ENCODE data around the gene ANKRD40.

The ANKRD40 gene

DNA sequence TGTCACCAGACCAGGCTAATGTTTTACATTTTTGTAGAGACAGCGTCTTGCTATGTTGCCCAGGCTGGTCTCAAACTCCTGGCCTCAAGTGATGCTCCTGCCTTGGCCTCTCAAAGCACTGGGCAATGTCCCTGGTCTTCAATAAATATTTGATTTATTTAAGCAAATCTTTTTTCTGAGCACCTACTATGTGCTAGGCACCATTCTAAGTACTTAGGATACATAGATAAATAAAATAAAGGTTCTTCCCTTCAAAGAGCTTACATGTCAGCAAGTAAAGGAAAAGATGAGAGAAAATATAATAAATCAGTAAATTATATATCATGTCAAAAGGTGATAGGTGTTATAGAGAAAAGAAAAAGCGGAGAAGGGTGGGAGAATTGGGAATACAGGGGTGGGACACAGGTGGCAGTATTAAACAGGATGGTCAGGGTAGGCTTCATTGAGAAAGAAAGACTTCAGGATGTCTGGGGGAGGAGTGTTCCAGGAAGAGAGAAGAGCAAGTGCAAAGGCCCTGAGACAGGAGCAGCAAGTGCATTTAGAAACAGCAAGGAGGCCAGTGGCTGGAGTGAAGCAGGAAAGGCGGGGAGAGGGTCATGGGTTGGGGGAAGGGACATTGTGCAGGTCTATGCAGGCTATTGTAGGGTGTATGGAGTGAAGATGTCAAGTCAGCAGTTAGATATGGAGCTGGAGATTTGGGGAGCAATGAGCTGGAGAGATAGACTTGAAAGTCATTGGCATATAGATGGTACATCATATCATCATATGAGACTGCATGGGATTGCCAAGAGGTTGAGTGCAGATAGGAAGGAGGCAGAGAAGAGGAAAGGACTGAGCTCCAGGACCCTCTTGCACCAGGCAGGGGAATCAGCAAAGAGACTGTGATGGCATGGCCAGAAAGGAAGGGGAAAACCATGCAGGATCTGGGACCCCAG, 61.7 kb downstream of the ANKRD40 start:
- DNase-seq: no peak

Data from fibroblast of skin of abdomen (primary cell).